GM12801 (cell line): ENCODE measurements around the gene GPR183.

ENCODE experiments used
- TF ChIP-seq, protein P1 (sequence below): IDR thresholded peaks from one replicate; pipeline ENCODE4 v1.5.1; 2011; ENCODE audit warnings: control low read depth; ENCODE audit not compliant: insufficient read length; ENCODE audit errors: extremely low read depth

GPR183 gene

DNA sequence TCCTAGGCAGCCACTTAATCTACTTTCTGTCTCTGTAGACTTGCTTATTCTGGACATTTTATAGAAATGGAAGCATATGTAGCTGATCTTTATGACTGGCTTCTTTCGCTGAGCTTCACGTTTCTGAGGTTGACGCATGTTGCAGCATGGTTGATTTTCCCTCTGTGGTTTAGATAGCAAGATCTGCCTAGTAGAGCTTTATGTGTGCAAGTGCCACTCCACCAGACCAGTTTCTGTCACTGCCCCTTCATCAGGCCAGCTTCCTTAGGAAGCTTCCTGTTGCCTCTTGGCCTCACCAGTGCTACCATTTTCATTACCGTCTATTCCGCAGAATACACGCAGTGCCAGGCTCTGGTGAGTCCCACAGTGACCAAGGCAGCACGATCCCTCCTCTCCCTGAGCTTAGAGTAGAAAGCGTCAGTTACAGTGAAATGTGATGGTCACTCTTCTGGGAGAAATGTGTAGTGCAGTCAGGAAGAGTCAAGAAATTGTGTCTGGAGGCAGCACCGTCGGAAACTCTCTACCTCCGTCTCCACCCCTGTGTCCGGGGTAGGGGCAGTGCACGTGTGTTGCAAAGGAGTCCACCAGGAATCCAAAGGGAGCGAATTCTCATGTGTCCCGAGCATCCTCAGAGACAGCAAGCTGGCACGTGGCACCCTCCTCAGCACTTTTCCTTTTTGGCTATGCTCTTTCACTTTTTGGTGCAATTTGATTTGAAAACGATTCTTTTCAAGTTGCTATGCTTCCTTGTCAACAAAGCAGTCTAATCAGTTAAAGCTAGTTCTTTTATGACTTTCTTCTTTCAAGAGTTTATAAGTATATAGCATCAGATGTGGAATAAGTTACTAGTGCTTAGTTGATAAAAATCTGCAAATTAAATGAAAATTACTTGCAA, 45.4 kb upstream of the GPR183 start:
- TF ChIP-seq, protein P1, sequence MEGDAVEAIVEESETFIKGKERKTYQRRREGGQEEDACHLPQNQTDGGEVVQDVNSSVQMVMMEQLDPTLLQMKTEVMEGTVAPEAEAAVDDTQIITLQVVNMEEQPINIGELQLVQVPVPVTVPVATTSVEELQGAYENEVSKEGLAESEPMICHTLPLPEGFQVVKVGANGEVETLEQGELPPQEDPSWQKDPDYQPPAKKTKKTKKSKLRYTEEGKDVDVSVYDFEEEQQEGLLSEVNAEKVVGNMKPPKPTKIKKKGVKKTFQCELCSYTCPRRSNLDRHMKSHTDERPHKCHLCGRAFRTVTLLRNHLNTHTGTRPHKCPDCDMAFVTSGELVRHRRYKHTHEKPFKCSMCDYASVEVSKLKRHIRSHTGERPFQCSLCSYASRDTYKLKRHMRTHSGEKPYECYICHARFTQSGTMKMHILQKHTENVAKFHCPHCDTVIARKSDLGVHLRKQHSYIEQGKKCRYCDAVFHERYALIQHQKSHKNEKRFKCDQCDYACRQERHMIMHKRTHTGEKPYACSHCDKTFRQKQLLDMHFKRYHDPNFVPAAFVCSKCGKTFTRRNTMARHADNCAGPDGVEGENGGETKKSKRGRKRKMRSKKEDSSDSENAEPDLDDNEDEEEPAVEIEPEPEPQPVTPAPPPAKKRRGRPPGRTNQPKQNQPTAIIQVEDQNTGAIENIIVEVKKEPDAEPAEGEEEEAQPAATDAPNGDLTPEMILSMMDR: no peak

- TF ChIP-seq, protein P1: no peak
These were observed 44.6 kb upstream of the GPR183 start for GRCh38 chr13:99351772-99352171.

DNA sequence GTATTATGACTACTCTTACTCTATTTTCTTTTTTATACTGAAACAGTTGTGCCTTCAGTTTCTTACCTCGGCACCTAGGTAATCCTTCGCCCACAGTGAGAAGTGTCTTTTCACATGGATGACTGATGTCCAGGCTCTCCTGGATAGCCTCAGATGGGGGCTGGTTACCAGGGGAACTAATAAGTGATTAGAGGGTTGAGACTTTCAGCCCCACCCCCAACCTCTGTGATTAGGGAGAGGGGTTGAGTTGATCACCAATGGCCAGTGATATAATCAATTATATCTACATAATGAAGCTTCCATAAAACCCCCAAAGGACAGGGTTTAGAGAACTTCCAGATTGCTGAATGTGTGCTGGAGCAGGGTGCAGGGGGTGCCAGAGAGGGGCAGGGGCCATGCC, 43.0 kb upstream of the GPR183 start:
- TF ChIP-seq, protein P1: no peak

- TF ChIP-seq, protein P1: no peak
These were observed 40.8 kb upstream of the GPR183 start for GRCh38 chr13:99347911-99348451.

DNA sequence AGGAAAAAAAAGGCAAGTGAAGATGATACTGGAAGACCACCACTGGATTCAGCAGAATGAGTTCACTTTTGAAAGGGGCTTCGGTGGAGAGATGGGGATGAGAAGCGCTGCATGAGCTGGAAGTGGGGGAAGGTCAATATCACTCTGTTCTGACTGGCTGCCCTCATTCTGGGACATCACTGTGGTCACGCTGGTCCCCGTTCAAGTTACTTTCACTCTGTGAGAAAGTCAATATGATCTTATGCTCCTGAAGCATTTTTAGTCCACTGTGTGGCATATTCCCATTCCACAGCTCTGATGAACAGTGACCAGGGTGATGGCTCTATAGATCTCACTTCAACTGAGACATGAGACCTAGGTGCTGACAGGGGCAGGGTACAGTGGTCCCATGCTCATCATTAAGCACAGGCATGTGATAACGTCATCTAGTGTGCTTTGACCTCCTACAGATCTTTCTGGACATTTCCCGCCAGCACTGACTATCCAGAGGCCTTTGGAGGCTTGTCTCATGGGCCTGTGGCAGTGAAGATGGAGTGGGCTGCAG, 40.2 kb upstream of the GPR183 start:
- TF ChIP-seq, protein P1: no peak

DNA sequence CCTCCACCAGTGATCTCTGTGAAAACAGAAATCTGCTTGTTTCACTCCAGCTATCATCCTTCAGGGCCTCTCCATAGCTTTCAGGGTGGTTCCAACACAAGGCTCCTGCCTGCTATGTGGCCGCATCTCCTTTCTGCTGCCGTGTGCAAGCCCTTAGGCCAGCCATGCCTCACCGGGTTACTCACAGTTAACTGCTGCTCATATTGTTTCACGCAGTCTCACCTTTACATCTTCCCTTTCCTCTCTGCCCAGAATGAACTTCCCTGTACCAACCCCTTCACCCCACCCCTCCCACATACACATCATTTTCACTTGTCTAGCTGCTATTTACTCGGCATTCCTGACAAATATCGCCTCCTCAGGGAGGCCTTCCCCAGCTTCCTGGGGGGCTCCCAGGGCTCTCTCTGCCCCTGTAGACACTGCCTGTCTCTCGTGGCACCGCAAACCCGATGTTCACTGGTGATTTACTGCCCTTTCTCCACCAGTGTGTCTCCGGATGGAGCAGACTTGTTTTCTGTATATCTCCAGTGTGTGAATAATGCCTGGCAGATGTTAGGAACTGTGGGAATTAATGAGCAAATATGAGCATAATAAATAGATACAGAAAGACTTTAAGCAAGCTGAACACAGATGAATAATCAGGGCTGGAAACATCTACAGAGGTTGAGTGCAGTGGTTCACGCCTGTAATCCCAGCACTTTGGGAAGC, 39.3 kb upstream of the GPR183 start:
- TF ChIP-seq, protein P1: no peak

DNA sequence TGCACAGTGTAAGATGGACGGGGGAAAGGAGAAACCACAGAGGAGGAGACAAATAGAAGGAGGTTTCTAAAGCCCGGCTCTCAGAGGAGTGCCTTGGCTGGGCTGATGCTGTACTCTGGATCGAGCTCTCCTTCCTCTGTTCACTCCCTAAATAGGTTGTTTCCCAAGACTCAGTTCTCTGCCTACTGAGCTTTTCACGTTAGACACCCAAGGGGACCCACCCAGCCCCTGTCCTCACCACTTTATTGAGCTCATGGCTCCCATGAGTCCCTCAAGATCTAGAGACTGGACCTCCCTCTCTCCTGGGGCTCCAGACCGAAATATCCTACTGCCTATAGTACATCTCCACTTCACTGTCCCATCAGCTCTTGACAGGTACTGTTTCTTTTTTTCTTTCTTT, 38.1 kb upstream of the GPR183 start:
- TF ChIP-seq, protein P1: no peak
